Activated CD8-positive, alpha-beta memory T cell treated with anti-CD3 and anti-CD28 coated beads for 48 hours (primary cell): ENCODE data around the gene ANKS1B.
"Not testable (repeated sequence)": the region's sequence is repeated elsewhere in the genome, so short reads cannot be mapped to it uniquely, and the experiment has no call there.

ENCODE experiments used
- DNase-seq, 3 experiments: peaks; one replicate each; pipeline ENCODE4 v3.0.0-alpha.2; 2020; ENCODE audit warnings: low read depth in 2 of 3, low spot score in 2 of 3

The ANKS1B gene

GRCh38 chr12:98791406-98791805, 1193.3 kb downstream of the ANKS1B start:
- no peak for DNase-seq

GRCh38 chr12:98788396-98788795, 1196.3 kb downstream of the ANKS1B start:
- DNase-seq = no peak

DNA sequence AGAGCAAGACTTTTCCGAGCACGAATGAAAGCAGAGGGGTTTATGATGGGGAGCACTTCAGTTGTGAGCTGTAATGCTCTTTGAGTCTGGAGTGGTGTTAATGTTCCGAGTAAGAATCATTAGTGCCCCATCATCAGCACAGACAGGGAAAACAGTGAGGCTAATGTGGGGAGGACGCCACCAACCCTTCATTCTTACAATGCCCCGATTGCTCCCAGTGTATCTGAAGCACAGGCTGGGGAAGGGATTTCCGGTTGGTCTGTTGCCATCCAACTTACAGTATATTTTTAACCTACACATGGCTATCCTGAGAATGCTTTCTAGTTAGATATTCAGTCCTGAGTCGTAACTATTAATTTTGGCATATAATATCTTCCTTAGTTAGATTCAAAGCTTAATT, 1198.1 kb downstream of the ANKS1B start:
- DNase-seq = no peak

- no peak for DNase-seq
Measured at GRCh38 chr12:98783420-98783819, 1201.3 kb downstream of the ANKS1B start.

GRCh38 chr12:98780261-98780660, 1204.5 kb downstream of the ANKS1B start:
- no peak for DNase-seq

- no peak for DNase-seq
Measured at GRCh38 chr12:98772818-98773217, 1211.9 kb downstream of the ANKS1B start.

DNA sequence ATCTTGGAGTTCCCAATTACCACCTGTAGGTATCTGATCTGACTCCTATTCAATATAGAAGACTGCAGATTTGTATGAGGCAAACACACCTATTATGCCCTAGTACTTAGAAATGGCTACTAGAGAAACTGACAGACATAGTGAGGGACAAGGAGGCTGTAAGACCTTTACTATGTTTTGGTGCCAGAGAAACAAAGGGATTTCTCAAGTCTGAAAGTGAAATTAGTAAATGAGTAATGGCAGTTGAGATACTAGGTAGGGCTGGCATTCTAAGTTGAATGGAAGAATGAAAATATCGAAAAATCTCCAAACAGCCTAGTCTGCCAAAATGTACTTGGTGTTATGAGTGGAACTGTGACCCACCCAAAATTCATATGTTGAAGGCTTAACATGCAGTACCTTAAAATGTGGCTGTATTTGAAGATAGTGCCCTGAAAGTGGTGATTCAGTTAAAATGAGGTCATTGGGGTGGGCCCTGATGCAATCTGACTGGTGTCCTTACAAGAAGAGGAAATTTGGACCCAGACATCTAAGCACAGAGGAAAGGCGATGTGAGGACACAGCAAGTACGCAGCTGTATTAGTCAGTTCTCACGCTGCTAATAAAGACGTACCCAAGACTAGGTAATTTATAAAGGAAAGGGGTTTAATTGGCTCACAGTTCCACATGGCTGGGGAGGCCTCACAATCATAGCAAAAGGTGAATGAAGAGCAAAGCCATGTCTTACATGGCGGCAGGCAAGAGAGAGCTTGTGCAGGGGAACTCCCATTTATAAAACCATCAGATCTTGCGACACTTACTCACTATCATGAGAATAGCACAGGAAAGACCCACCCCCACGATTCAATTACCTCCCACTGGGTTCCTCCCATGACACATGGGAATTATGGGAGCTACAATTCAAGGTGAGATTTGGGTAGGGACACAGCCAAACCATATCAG, 1212.7 kb downstream of the ANKS1B start:
- DNase-seq = no peak

DNA sequence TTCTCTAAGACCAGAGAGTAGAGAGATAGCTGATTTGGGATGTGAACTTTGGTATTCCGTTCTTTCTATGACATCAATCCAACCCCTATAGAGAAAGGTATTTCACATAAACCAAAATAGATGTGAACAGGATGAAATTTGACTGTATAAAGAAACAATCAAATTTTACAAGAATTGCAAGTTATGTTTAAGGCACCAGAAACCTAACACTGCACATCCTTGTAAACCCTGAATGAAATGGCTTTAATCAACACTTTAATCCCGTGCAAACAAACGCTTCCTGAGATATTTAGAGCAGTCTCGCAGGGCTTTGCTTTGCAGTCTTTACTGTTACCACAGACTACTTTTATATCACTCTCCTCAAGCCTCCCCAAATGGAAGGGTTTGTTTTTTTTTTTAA, 1214.5 kb downstream of the ANKS1B start:
- DNase-seq = no peak

DNA sequence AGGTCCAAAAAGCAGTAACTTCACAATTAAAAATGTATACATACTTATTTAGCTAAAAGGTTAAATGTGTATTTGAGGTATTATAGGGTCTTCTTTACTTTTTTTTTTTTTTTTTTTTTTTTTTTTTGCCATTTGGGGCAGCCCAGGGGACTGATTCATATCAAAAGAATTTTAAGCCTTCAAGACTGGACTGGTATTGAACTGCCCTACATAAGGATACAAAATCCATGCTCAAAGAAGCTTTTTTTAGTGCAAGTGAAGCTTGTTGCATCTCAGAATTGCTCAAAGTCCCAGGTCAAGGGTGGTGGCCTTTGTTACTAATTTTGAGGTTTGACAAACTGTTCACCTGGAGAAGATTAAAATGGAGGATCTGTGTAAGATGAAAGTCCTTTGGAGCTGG, 1215.7 kb downstream of the ANKS1B start:
- no peak for DNase-seq

- DNase-seq = no peak
Measured at GRCh38 chr12:98767248-98767647, 1217.5 kb downstream of the ANKS1B start.

DNA sequence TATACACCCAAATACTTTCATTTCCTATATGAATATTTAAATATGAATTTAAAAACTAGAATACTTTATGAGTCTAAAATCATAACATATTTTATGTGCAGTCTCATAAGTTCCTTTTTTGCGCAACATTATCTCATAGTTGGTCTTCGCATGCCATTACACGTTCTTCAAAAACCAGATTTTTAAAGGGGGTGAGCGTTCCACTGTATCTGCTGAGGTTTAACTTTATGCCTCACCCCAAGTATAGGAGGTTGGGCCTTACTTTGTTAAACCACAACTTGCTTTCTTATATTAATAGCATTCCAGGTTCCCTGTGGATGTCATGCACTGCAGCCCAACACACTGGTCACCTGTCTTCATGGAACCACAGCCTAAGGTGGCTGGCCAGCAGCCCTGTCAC, 1221.1 kb downstream of the ANKS1B start:
- no peak for DNase-seq

DNA sequence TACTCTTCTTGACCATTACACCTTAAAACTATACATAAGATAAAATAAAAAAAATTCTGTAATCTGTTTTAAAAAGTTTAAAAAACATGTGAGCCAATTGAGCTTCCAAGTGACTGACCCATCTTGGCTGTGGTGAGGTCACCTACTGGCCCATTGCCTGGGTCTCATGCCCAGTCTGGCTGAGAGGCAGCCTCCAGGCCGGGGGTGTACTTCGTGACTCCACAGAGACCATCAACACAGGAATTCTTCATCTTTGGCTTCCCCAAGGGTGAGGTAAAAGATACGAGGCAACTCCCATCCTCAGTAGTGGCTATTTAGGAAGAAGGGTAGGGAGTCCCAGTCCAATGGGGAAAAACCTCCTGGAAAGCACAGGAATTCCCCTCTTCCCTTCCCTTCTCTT, 1226.4 kb downstream of the ANKS1B start:
- no peak for DNase-seq

DNA sequence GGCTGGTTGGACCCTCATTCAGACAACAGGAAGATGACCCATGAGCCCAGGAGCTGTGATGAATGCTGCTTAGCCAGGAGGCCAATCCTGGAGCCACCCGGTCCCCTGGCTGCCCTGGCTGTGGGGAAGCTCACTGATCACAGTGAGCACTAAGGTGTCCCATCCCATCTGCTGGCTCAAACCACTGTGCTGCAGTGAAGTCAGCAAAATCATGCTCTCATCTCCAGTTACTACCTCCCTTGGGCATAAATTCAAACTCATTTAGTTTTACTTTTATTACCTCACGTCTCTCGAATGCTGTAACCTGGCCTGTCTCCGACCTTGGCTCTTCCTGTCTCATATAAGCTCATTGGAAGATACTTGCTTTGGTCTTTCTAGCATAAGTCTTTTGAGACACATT, 1227.3 kb downstream of the ANKS1B start:
- DNase-seq = no peak

- DNase-seq = not testable (repeated sequence)
Measured at GRCh38 chr12:98755855-98756254, 1228.9 kb downstream of the ANKS1B start.

- DNase-seq = no peak
Measured at GRCh38 chr12:98754095-98754494, 1230.6 kb downstream of the ANKS1B start.

- no peak for DNase-seq
Measured at GRCh38 chr12:98752726-98753125, 1232.0 kb downstream of the ANKS1B start.

DNA sequence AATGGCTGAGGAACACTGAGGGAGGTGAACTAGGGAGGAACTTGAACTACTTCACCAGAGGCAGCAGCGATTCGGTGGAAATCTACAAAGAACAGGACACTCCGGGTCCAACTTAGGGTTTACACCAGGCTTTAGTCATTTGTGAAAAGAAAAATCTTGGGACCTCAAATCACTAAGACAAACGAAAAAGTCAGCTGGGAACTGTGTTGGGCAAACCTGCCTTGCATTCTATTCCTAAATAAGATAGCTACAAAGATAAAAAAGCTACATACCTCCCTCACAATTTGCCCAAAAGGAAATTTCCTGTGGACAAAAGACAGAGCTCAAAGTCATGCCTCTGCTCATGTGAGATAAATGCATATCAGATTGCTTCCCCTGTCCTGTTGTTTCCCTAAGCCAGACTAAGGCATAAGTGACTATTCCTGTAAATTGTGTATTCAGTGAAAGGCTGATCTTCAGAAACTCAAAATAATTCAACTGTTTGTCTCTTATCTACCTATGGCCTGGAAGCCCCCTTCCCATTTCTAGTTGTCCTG, 1233.1 kb downstream of the ANKS1B start:
- no peak for DNase-seq

- no peak for DNase-seq
Measured at GRCh38 chr12:98750511-98750910, 1234.2 kb downstream of the ANKS1B start.

- DNase-seq = no peak
Measured at GRCh38 chr12:98748463-98748862, 1236.3 kb downstream of the ANKS1B start.

- no peak for DNase-seq
Measured at GRCh38 chr12:98745578-98746391, 1239.0 kb downstream of the ANKS1B start.

GRCh38 chr12:98744680-98745079, 1240.1 kb downstream of the ANKS1B start:
- DNase-seq = no peak
